WI38 (cell line): Measurements from ENCODE around the gene CTPS2.
"Not testable (repeated sequence)": the region's sequence is repeated elsewhere in the genome, so short reads cannot be mapped to it uniquely, and the experiment has no call there.

ENCODE experiments used
- H3K4me3 ChIP-seq: 2 replicates; pipeline ENCODE4 v1.5.1; 2011; ENCODE audit warnings: low read depth, mild to moderate bottlenecking, control low read depth, low read length
- TF ChIP-seq, protein P1 (sequence below): IDR thresholded peaks from 2 replicates; pipeline ENCODE4 v1.5.1; 2012; ENCODE audit warnings: low read depth, mild to moderate bottlenecking, control low read depth, low read length

The CTPS2 gene

GRCh38 chrX:16635596-16635995 lies 76.9 kb downstream of the CTPS2 start:
- TF ChIP-seq, protein P1, sequence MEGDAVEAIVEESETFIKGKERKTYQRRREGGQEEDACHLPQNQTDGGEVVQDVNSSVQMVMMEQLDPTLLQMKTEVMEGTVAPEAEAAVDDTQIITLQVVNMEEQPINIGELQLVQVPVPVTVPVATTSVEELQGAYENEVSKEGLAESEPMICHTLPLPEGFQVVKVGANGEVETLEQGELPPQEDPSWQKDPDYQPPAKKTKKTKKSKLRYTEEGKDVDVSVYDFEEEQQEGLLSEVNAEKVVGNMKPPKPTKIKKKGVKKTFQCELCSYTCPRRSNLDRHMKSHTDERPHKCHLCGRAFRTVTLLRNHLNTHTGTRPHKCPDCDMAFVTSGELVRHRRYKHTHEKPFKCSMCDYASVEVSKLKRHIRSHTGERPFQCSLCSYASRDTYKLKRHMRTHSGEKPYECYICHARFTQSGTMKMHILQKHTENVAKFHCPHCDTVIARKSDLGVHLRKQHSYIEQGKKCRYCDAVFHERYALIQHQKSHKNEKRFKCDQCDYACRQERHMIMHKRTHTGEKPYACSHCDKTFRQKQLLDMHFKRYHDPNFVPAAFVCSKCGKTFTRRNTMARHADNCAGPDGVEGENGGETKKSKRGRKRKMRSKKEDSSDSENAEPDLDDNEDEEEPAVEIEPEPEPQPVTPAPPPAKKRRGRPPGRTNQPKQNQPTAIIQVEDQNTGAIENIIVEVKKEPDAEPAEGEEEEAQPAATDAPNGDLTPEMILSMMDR, result no peak
- H3K4me3 ChIP-seq, result no peak overlapping the region

DNA sequence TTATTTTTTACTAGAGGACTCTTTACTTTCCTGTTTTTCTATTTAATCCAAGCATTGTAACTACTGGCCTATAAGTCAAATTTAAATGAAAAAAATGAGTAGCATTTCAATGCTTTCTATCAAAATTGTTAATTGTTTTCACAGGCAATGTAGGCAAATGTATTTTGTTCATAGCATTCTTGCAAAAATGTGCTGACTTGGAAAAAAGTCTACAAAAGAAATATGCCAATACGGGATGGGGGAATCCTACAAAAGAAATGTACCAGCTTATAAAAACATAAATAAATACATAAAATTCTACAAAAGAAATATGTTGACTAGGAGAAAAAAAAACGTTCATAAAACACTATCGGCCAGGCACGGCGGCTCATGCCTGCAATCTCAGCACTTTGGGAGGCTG lies 77.4 kb downstream of the CTPS2 start:
- TF ChIP-seq, protein P1, result no peak
- no peak overlapping the region for H3K4me3 ChIP-seq

- TF ChIP-seq, protein P1, result no peak
- H3K4me3 ChIP-seq, result no peak overlapping the region
Observed at GRCh38 chrX:16633754-16634153, 78.7 kb downstream of the CTPS2 start.

- TF ChIP-seq, protein P1, result no peak
- H3K4me3 ChIP-seq, result no peak overlapping the region
Observed at GRCh38 chrX:16629909-16630308, 82.6 kb downstream of the CTPS2 start.

DNA sequence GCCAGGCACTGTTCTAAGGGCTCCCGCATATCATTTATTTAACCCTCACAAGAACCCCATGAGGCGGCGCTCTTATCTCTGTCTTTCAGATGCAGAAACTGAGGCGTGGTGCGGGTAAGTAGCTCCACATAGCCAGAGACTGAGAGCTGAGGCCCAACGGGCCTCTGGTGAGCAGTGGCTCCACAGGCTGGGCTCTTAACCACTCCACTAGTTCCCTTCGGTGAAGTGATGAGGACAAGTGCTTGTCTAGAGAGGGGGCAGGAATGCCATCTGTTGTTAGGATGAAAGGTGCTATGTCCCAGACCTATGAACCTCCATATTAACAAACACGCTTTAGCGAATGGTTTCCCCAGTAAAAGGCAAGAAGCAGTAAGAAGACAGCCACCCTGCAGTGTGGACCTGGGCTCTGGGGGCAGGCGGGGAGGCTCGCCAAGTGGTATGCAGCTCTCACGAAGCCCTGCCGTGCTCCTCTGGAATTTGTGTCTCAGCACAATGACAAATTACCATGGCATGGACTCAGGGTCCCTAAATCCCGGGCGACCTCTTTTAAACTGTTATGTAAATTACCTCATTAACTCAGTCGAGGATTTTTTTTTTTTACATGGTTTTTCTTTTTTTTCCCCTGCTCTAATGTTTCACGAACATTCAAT lies 83.4 kb downstream of the CTPS2 start:
- TF ChIP-seq, protein P1, result no peak
- no peak overlapping the region for H3K4me3 ChIP-seq

DNA sequence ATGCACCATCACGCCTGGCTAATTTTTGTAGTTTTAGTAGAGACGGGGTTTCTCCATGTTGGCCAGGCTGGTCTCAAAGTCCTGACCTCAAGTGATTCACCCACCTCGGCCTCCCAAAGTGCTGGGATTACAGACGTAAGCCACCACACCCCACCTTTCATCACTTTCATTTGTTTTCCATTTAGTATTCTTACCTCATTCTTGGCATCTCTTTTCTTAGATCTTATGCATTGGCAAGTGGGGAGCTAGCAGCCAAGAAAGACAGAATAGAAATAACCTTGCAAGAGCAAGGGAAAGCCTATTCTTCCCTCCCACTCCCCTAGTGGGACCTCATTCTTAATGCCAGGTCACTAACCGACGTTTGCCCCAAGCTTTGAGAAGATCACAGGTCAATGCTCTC lies 84.0 kb downstream of the CTPS2 start:
- H3K4me3 ChIP-seq, result not testable (repeated sequence)

DNA sequence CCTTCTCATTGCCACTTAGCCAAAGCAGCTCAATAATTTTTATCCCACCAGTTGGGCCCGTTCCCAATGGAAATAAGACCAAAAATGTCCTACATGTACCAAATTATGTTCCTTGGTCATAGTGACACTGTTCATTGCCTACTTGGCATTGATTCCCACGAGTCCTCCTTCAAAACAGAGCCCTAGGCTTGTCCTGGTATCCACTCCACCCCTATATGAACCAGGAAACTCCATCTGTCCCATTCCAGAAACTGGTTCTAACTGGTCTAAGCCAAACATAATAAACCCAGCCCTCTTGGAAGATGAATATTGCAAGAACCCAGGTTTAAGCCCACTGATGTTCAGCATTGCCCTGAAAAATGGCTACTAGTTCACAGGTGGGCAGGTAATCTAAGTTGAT lies 93.4 kb downstream of the CTPS2 start:
- no peak overlapping the region for H3K4me3 ChIP-seq
- TF ChIP-seq, protein P1, result no peak

DNA sequence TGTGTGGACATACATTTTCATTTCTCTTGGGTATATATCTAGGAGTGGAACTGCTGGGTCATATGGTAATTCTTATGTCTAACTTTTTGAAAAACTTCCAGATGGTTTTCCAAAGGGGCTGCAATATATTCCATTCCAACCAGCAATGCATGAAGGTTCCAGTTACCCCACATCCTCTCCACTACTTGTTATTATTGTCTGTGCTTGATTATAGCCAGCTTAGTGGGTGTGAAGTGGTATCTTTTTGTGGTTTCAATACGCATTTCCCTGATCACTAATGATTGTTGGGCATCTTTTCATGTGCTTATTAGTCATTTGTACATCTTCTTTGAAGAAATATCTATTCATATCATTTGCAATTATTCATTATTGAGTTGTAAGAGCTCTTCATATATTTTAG lies 94.0 kb downstream of the CTPS2 start:
- TF ChIP-seq, protein P1, result no peak
- H3K4me3 ChIP-seq, result no peak overlapping the region
